ENCODE results near the gene GRIN2B. TPM values are rescaled to one million over a fixed set of nuclear protein-coding genes. Genes with fewer than 3 reads are reported as not detected.
A peak's percentile ranks its signal among the peaks of the same experiment; 100 is the strongest.

The GRIN2B gene
- total RNA-seq, result 0.22 TPM in 1 of 2 replicates, not detected in the other
- total RNA-seq (2013), result 0.07 TPM
- 0.01 TPM in 1 of 2 replicates, not detected in the other for polyA plus RNA-seq
- under 0.01 and 0.14 TPM in 2 replicates for polyA minus RNA-seq

GRCh38 chr12:13981296-13981962, at the start of gene GRIN2B:
Gene GRIN2B (minus strand): TSS chr12:13981602. CDS start chr12:13866208, 115,394 bp downstream.
- Histone ChIP-seq H3K79me2 (ENCODE audit: control insufficient read depth, insufficient read depth, low read length) (no peaks in the 10 kb centered on the region), H2AFZ (ENCODE audit: insufficient read depth, low read depth, low read length, poor library complexity, severe bottlenecking) (peak within 1 kb of the TSS; percentile 58), H3K9me3 (ENCODE audit: control extremely low read depth in 1 of 3, control insufficient read depth in 2 of 3, insufficient read depth in 1 of 3, low read length in 2 of 3) (peaks cover 0 to 9% (median 0%) of the 10 kb centered on the region in 3 donors), H3K9ac (ENCODE audit: low read length) (peak within 1 kb of the TSS; percentile 53), H3K4me2 (replicated peaks; ENCODE audit: low read depth, low read length, poor library complexity, severe bottlenecking) (peak within 1 kb of the TSS; percentile 84), H3K4me3 (ENCODE audit: control extremely low read depth in 1 of 5, extremely low read depth in 1 of 5, insufficient read depth in 1 of 5, low read depth in 2 of 5, low read length in 4 of 5) (peak within 1 kb of the TSS; percentile 11 to 60 (median 27)), H4K20me1 (ENCODE audit: control insufficient read depth, insufficient read depth, low read length, poor library complexity, severe bottlenecking) (no peaks in the 10 kb centered on the region), H3K4me1 (ENCODE audit: control insufficient read depth in 2 of 2, insufficient read depth in 2 of 2, low read length in 2 of 2) (peaks cover 21 to 23% of the 10 kb centered on the region in 2 donors), H3K27ac (ENCODE audit: low read length in 2 of 2) (no peak within 1 kb of the TSS), H3K27me3 (replicated peaks in 1 of 4; ENCODE audit: control extremely low read depth in 1 of 4, control insufficient read depth in 3 of 4, insufficient read depth in 4 of 4, low read length in 3 of 4) (peaks cover 0 to 58% (median 44%) of the 10 kb centered on the region in 4 experiments), H3K36me3 (replicated peaks in 1 of 2; ENCODE audit: control extremely low read depth in 1 of 2, control insufficient read depth in 1 of 2, extremely low read depth in 1 of 2, insufficient read depth in 2 of 2, low read length in 1 of 2) (no peaks in the 10 kb centered on the region)
- 3% methylated on average over 27 of the region's 37 CpGs for WGBS (ENCODE audit: insufficient coverage)
- ChIA-PET POLR2A (no interaction called here), CTCF (no interaction called here)
- ATAC-seq (ENCODE audit: low read depth) (no peak), DNase-seq (peak; percentile 30)
- no peaks in the 10 kb centered on the region for H3K9me3 Mint-ChIP-seq (ENCODE audit: insufficient read depth)
- no peak within 1 kb of the TSS for H3K27ac Mint-ChIP-seq
- intact Hi-C loops (cut with micrococcal nuclease), result no loop called here
- peak within 1 kb of the TSS; percentile 86 for H3K4me3 Mint-ChIP-seq
- TF ChIP-seq CTCF (IDR thresholded peaks at IDR 0.05) (no peak), EZH2 (IDR thresholded peaks at IDR 0.05; ENCODE audit: borderline replicate concordance, insufficient read depth, low read depth, low read length, poor library complexity, severe bottlenecking) (no peak)
- peaks cover 86% of the 10 kb centered on the region for H3K27me3 Mint-ChIP-seq
- H3K4me1 Mint-ChIP-seq, result peaks cover 26% of the 10 kb centered on the region

GRCh38 chr12:14026537-14026936, 45.1 kb upstream of the GRIN2B start:
- H3K9me3 Mint-ChIP-seq (ENCODE audit: insufficient read depth), result no peaks in the 10 kb centered on the region
- Histone ChIP-seq H3K27ac (ENCODE audit: low read length in 2 of 2) (no peak overlapping the region), H3K79me2 (ENCODE audit: control insufficient read depth, insufficient read depth, low read length) (no peaks in the 10 kb centered on the region), H3K36me3 (replicated peaks in 1 of 2; ENCODE audit: control extremely low read depth in 1 of 2, control insufficient read depth in 1 of 2, extremely low read depth in 1 of 2, insufficient read depth in 2 of 2, low read length in 1 of 2) (no peaks in the 10 kb centered on the region), H3K4me2 (replicated peaks; ENCODE audit: low read depth, low read length, poor library complexity, severe bottlenecking) (no peak overlapping the region), H3K4me3 (ENCODE audit: control extremely low read depth in 1 of 5, extremely low read depth in 1 of 5, insufficient read depth in 1 of 5, low read depth in 2 of 5, low read length in 4 of 5) (no peak overlapping the region), H3K9me3 (ENCODE audit: control extremely low read depth in 1 of 3, control insufficient read depth in 2 of 3, insufficient read depth in 1 of 3, low read length in 2 of 3) (peaks cover 0 to 4% (median 0%) of the 10 kb centered on the region in 3 donors), H3K9ac (ENCODE audit: low read length) (no peak overlapping the region), H3K27me3 (replicated peaks in 1 of 4; ENCODE audit: control extremely low read depth in 1 of 4, control insufficient read depth in 3 of 4, insufficient read depth in 4 of 4, low read length in 3 of 4) (peaks cover 0 to 4% (median 0%) of the 10 kb centered on the region in 4 experiments), H2AFZ (ENCODE audit: insufficient read depth, low read depth, low read length, poor library complexity, severe bottlenecking) (no peak overlapping the region), H3K4me1 (ENCODE audit: control insufficient read depth in 2 of 2, insufficient read depth in 2 of 2, low read length in 2 of 2) (no peaks in the 10 kb centered on the region), H4K20me1 (ENCODE audit: control insufficient read depth, insufficient read depth, low read length, poor library complexity, severe bottlenecking) (no peaks in the 10 kb centered on the region)
- no peak overlapping the region for H3K4me3 Mint-ChIP-seq
- ATAC-seq (ENCODE audit: low read depth) (no peak), DNase-seq (no peak)
- POLR2A ChIA-PET, result no interaction called here
- CTCF ChIA-PET, result no interaction called here
- TF ChIP-seq EZH2 (IDR thresholded peaks at IDR 0.05; ENCODE audit: borderline replicate concordance, insufficient read depth, low read depth, low read length, poor library complexity, severe bottlenecking), result no peak
- TF ChIP-seq CTCF (IDR thresholded peaks at IDR 0.05), result no peak
- WGBS (ENCODE audit: insufficient coverage), result 98% methylated on average over 4 of the region's 4 CpGs
- intact Hi-C loops (cut with micrococcal nuclease), result no loop called here
- H3K4me1 Mint-ChIP-seq, result no peaks in the 10 kb centered on the region
- peaks cover 13% of the 10 kb centered on the region for H3K27me3 Mint-ChIP-seq
- H3K27ac Mint-ChIP-seq, result no peak overlapping the region
